Smooth muscle cell (in vitro differentiated cells): Measurements from ENCODE around the gene SPACA7. TPM values are rescaled to one million over a fixed set of nuclear protein-coding genes. Genes with fewer than 3 reads are reported as not detected.
"Not testable (repeated sequence)": the region's sequence is repeated elsewhere in the genome, so short reads cannot be mapped to it uniquely, and the experiment has no call there.

Source experiments
- DNase-seq: peaks from one replicate; lab custom pipeline; 2025; ENCODE audit not compliant: unreplicated experiment; lab: John Stamatoyannopoulos, UW
- H2AFZ ChIP-seq: fragments of 200-600 bp; sonication (generic); 2 replicates; pipeline ENCODE4 v1.6.0; 2016; ENCODE audit warnings: antibody characterized with exemption, low read depth, mild to moderate bottlenecking
- H3F3A ChIP-seq: fragments of 200-600 bp; sonication (generic); 2 replicates; pipeline ENCODE4 v1.6.0; 2017; ENCODE audit warnings: antibody characterized with exemption, low read depth
- H3K27ac ChIP-seq: fragments of 200-600 bp; sonication (generic); 2 replicates; pipeline ENCODE4 v1.5.1; 2016; ENCODE audit warnings: low read depth, mild to moderate bottlenecking
- H3K27me3 ChIP-seq: fragments of 200-600 bp; sonication (generic); 2 replicates; pipeline ENCODE4 v1.6.1; 2016; ENCODE audit warnings: low read depth, mild to moderate bottlenecking
- H3K36me3 ChIP-seq: fragments of 200-600 bp; sonication (generic); 2 replicates; pipeline ENCODE4 v1.5.1; 2016; ENCODE audit warnings: low read depth
- H3K4me1 ChIP-seq: fragments of 200-600 bp; sonication (generic); 2 replicates; pipeline ENCODE4 v1.5.1; 2016; ENCODE audit warnings: low read depth
- H3K4me2 ChIP-seq: fragments of 200-600 bp; sonication (generic); 2 replicates; pipeline ENCODE4 v1.6.0; 2016; ENCODE audit warnings: mild to moderate bottlenecking
- H3K4me3 ChIP-seq: fragments of 200-600 bp; sonication (generic); 2 replicates; pipeline ENCODE4 v1.5.1; 2016; ENCODE audit warnings: mild to moderate bottlenecking
- H3K79me2 ChIP-seq: fragments of 200-600 bp; sonication (generic); 2 replicates; pipeline ENCODE4 v1.6.0; 2016; ENCODE audit warnings: low read depth, mild to moderate bottlenecking
- H3K9ac ChIP-seq: fragments of 200-600 bp; sonication (generic); 2 replicates; pipeline ENCODE4 v1.6.0; 2016; ENCODE audit warnings: low read depth
- H3K9me3 ChIP-seq: fragments of 200-600 bp; sonication (generic); replicated peaks from 2 replicates; pipeline ENCODE4 v1.5.1; 2016; ENCODE audit warnings: low read depth
- H4K20me1 ChIP-seq: fragments of 200-600 bp; sonication (generic); 2 replicates; pipeline ENCODE4 v1.6.0; 2016; ENCODE audit warnings: low read depth
- WGBS: methylation state at CpG from one replicate; pipeline ENCODE4 v1.1.7; 2016; ENCODE audit warnings: low lambda C conversion rate; 5-methylcytosine and 5-hydroxymethylcytosine counted together
- polyA plus RNA-seq: library from polyadenylated mRNA; unstranded; fragments of >200 nt; fragmentation: Nextera tagmentation; extraction: Ambion mirVana; gene quantifications from 2 replicates; pipeline ENCODE4 v1.2.1, GENCODE V29; 2016
- total RNA-seq: library from RNA; depleted of rRNA; stranded (reverse); fragments of >200 nt; gene quantifications from 2 replicates; pipeline ENCODE4 v1.2.3, GENCODE V29; 2014
- TF ChIP-seq, protein P1 (sequence below): fragments of 200-600 bp; sonication (generic); IDR thresholded peaks from 2 replicates; pipeline ENCODE4 v1.5.1; 2017; ENCODE audit warnings: borderline replicate concordance, mild to moderate bottlenecking, antibody characterized with exemption; ENCODE audit not compliant: insufficient read depth, poor library complexity, severe bottlenecking

SPACA7 gene
- total and polyA plus RNA-seq, 2 experiments from 2014 or later, result not detected

DNA sequence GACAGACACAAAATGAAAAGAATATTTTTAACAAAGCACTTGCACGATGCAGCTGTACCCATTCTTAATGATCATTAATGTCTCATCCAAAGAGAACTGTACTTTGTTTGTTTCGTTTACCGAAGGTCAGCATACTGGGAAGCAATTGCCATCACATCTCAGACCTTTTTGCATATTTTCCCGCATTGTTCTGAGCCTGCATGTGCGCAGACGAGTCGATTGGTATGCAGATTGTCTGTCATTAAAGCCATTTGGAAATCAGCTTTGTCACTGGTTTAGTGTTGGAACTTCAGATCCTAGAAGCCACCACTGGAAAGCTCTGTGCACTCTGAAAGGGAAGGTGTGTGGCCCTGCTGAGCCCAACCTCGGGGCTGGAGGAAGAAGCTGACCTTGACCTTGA lies 15.6 kb downstream of the SPACA7 start:
- H3K4me1 ChIP-seq, result no peaks in the 10 kb centered on the region
- DNase-seq, result no peak
- no peak overlapping the region for H3K4me3 ChIP-seq
- TF ChIP-seq, protein P1, sequence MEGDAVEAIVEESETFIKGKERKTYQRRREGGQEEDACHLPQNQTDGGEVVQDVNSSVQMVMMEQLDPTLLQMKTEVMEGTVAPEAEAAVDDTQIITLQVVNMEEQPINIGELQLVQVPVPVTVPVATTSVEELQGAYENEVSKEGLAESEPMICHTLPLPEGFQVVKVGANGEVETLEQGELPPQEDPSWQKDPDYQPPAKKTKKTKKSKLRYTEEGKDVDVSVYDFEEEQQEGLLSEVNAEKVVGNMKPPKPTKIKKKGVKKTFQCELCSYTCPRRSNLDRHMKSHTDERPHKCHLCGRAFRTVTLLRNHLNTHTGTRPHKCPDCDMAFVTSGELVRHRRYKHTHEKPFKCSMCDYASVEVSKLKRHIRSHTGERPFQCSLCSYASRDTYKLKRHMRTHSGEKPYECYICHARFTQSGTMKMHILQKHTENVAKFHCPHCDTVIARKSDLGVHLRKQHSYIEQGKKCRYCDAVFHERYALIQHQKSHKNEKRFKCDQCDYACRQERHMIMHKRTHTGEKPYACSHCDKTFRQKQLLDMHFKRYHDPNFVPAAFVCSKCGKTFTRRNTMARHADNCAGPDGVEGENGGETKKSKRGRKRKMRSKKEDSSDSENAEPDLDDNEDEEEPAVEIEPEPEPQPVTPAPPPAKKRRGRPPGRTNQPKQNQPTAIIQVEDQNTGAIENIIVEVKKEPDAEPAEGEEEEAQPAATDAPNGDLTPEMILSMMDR, result no peak
- no peaks in the 10 kb centered on the region for H3K36me3 ChIP-seq
- H3K79me2 ChIP-seq, result no peaks in the 10 kb centered on the region
- H3K9me3 ChIP-seq, result no peaks in the 10 kb centered on the region
- H3K4me2 ChIP-seq, result no peak overlapping the region
- WGBS, result 75% methylated on average over 8 of the region's 8 CpGs
- no peak overlapping the region for H2AFZ ChIP-seq
- H3F3A ChIP-seq, result no peaks in the 10 kb centered on the region
- H3K27ac ChIP-seq, result no peak overlapping the region
- H3K27me3 ChIP-seq, result no peaks in the 10 kb centered on the region
- no peak overlapping the region for H3K9ac ChIP-seq
- H4K20me1 ChIP-seq, result no peaks in the 10 kb centered on the region

DNA sequence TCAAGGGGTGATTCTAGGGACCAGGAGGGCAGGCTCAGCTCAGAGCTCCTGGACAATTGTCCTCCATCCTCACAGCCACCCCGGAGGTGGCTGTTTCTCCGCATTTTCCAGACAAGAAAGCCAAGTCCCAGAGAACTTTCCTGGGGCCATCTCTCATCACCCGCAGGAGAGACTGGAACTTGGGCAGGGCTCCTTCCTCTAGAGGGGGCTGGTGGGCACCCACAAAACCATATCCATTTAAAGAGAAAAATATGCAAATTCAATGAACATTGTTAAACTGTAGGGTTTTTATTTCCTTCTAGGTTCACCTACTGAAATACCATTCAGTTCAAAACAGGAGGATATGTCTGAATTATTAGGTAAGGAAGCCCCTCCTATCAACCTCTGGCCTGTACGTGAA lies 16.6 kb downstream of the SPACA7 start:
- Histone ChIP-seq H3K27me3 (no peaks in the 10 kb centered on the region), H3K4me2 (no peak overlapping the region), H4K20me1 (no peaks in the 10 kb centered on the region), H3K79me2 (no peaks in the 10 kb centered on the region), H3K9ac (no peak overlapping the region), H3K36me3 (no peaks in the 10 kb centered on the region), H3F3A (no peaks in the 10 kb centered on the region), H3K27ac (no peak overlapping the region), H2AFZ (no peak overlapping the region), H3K9me3 (no peaks in the 10 kb centered on the region), H3K4me3 (no peak overlapping the region), H3K4me1 (no peaks in the 10 kb centered on the region)
- TF ChIP-seq, protein P1, result no peak
- DNase-seq, result no peak
- WGBS, result 90% methylated on average over 4 of the region's 4 CpGs

DNA sequence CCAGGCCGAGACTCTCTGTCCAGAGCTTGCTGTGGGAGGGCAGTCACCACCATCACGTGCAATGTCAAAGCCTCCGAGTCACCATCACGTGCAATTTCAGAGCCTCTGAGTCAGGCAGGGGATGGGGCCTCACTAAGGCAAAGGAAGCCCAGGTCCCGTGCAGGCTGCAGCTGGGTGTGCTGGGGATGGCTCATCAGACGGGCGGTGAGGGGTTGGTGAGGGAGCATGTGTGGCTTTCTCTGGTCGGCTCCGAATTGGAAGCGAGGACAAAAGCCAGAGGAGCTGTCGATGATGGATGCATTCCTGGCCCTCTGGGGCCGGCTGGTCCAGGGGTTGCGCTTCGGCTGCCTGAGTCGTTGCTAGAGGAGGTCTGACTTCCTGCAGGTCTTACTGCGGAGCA lies 18.9 kb downstream of the SPACA7 start:
- H3K36me3 ChIP-seq, H3F3A ChIP-seq: not testable (repeated sequence)
- WGBS, result 63% methylated on average over 16 of the region's 16 CpGs

DNA sequence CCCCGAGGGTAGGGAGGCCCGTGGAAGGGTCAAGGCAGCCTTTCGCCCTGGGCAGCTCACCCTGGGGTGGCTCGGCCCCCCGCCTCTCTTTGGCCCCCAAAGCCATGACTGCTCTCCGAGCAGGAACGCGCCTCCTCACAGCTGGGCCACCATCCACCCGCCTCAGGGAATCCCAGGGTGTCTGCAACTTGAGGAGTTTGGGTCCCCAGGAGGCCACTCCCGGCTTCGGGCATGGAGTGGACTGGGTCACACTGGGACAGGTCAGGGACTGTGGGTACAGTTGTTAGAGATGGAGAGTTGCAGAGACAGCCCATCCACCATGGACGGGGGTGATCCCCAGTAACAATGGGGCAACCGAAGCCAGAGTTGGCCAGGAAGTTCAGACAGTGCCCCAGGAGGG lies 19.8 kb downstream of the SPACA7 start:
- H3K4me3 ChIP-seq, H3F3A ChIP-seq, H3K4me2 ChIP-seq, H3K79me2 ChIP-seq, H3K36me3 ChIP-seq, H3K27ac ChIP-seq, H3K9me3 ChIP-seq, H3K4me1 ChIP-seq, H3K9ac ChIP-seq, DNase-seq, H4K20me1 ChIP-seq, H3K27me3 ChIP-seq, H2AFZ ChIP-seq: not testable (repeated sequence)
- 88% methylated on average over 13 of the region's 13 CpGs for WGBS

More for the DNA sequence above, 18.9 kb downstream of the SPACA7 start:
- not testable (repeated sequence) for H3K9ac ChIP-seq, H3K4me2 ChIP-seq, H3K27me3 ChIP-seq, H3K4me3 ChIP-seq, H3K79me2 ChIP-seq, H3K4me1 ChIP-seq, H3K27ac ChIP-seq, H2AFZ ChIP-seq, H3K9me3 ChIP-seq, DNase-seq, H4K20me1 ChIP-seq

DNA sequence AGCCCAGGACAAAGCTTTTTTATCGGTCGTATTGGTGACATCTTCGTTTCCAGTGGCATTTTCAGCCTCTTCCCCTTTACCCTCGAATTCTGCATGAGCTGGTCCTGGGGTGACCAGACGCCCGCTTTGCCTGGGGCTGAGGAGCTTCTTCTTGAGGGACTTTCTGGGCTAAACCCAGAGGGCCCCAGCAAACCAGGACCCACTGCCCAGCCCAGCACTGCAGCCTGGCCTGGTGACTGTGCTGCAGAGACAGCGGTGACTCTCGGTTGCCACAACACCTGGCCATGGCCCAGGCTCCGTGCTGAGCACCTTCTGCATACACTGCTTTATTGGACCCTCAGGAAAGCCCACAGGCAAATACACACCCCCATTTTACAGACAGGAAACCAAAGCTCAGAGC lies 21.0 kb downstream of the SPACA7 start:
- Histone ChIP-seq H3F3A (no peaks in the 10 kb centered on the region), H3K27me3 (no peaks in the 10 kb centered on the region), H3K4me1 (no peaks in the 10 kb centered on the region), H3K4me2 (no peak overlapping the region), H3K27ac (no peak overlapping the region), H3K4me3 (no peak overlapping the region), H4K20me1 (no peaks in the 10 kb centered on the region), H2AFZ (no peak overlapping the region), H3K36me3 (no peaks in the 10 kb centered on the region), H3K9me3 (no peaks in the 10 kb centered on the region), H3K9ac (no peak overlapping the region), H3K79me2 (no peaks in the 10 kb centered on the region)
- no peak for DNase-seq
- TF ChIP-seq, protein P1, result no peak
- 86% methylated on average over 9 of the region's 9 CpGs for WGBS

DNA sequence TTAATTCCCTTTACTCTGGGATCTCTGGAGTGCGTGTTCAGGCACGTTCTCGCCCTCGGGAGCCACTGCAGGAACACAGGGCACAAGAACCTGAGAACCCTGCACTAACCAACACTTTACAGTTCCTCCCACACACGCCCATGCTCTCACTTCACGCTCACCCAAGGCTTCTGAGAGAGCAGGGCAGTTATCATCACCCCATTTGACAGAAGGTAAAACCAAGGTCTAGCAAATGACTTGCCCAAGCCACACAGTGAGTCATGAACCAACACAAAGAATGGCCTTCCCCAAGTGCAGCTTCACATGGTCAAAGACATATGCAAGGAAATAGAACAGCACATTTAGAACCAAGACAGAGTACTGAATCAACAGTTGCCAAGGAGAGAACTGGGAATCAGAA lies 22.2 kb downstream of the SPACA7 start:
- H3K4me3 ChIP-seq, H3K79me2 ChIP-seq, DNase-seq, H3K9ac ChIP-seq, H3K9me3 ChIP-seq, H3F3A ChIP-seq, H3K27me3 ChIP-seq, H4K20me1 ChIP-seq, H2AFZ ChIP-seq, H3K4me1 ChIP-seq, H3K4me2 ChIP-seq, H3K27ac ChIP-seq, H3K36me3 ChIP-seq: not testable (repeated sequence)
- 87% methylated on average over 6 of the region's 6 CpGs for WGBS

DNA sequence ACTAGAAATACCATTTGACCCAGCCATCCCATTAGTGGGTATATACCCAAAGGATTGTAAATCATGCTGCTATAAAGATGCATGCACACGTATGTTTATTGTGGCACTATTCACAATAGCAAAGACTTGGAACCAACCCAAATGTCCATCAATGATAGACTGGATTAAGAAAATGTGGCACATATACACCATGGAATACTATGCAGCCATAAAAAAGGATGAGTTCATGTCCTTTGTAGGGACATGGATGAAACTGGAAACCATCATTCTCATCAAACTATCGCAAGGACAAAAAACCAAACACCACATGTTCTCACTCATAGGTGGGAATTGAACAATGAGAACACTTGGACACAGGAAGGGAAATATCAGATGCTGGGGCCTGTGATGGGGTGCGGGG lies 33.7 kb downstream of the SPACA7 start:
- DNase-seq, H3K4me2 ChIP-seq, H3F3A ChIP-seq, H3K4me3 ChIP-seq, H2AFZ ChIP-seq, H4K20me1 ChIP-seq, H3K36me3 ChIP-seq, H3K79me2 ChIP-seq, H3K9ac ChIP-seq, H3K9me3 ChIP-seq, H3K4me1 ChIP-seq, H3K27me3 ChIP-seq, H3K27ac ChIP-seq: not testable (repeated sequence)
- WGBS, result 61% methylated on average over 3 of the region's 3 CpGs
